ENCODE results near the gene MEI1. TPM values are rescaled to one million over a fixed set of nuclear protein-coding genes. Genes with fewer than 3 reads are reported as not detected.

MEI1 gene
- total and polyA plus RNA-seq, 8 donors, result 1.5 to 7.9 (median 3.3) TPM

DNA sequence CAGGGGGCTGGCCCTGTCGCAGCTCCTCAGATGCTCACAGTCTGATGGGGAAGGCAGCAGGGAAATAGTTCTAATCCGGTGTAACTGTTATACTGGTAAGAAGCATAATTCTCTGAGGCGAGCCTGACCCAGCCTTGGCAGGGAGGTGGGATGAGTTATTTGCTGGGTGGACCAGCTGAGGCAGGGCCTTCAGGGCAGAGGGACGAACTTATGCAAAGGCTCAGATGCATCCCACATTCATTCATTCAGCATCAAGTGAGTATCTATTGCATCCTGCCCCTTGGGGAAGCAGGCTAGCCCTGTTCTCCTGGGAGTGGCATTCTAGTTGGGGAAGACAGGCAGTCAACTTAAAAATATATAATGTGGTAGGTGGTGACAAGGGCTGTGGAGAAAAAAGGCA lies 120.0 kb downstream of the MEI1 start:
- ATAC-seq, result no peak
- peaks cover 0 to 25% of the 10 kb centered on the region in 2 donors for H3K36me3 ChIP-seq
- H3K4me1 ChIP-seq, result no peaks in the 10 kb centered on the region
- TF ChIP-seq, protein P1, sequence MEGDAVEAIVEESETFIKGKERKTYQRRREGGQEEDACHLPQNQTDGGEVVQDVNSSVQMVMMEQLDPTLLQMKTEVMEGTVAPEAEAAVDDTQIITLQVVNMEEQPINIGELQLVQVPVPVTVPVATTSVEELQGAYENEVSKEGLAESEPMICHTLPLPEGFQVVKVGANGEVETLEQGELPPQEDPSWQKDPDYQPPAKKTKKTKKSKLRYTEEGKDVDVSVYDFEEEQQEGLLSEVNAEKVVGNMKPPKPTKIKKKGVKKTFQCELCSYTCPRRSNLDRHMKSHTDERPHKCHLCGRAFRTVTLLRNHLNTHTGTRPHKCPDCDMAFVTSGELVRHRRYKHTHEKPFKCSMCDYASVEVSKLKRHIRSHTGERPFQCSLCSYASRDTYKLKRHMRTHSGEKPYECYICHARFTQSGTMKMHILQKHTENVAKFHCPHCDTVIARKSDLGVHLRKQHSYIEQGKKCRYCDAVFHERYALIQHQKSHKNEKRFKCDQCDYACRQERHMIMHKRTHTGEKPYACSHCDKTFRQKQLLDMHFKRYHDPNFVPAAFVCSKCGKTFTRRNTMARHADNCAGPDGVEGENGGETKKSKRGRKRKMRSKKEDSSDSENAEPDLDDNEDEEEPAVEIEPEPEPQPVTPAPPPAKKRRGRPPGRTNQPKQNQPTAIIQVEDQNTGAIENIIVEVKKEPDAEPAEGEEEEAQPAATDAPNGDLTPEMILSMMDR (IDR thresholded peaks at IDR 0.05), result no peak
- intact Hi-C loops (cut with DNase I), result no loop called here
- no peaks in the 10 kb centered on the region for H3K9me3 ChIP-seq
- H3K27ac ChIP-seq, result no peak overlapping the region
- no peaks in the 10 kb centered on the region for H3K27me3 ChIP-seq
- no peak overlapping the region for H3K4me3 ChIP-seq
- no peak for DNase-seq

DNA sequence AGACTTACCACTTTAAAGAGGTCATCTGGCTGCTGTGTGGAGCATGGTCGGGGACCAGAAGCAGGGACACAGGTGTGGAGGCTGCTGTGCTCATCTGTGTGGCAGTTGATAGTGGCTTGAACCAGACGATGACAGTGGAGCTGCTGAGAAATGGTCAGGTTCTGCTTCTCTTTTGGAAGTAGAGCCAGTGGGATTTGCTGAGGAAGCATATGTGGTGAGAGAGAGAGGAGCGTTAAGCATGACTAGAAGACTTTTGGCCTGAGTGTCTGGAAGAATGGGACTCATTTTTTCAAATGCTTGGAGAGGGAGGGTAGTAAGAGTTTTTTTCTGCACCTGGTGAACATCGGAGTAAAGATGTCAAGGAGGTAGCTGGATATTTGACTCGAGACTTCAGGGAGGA lies 121.1 kb downstream of the MEI1 start:
- Histone ChIP-seq H3K4me1 (peaks cover 3% of the 10 kb centered on the region in 2 donors), H3K4me3 (no peak overlapping the region), H3K9me3 (no peaks in the 10 kb centered on the region), H3K36me3 (peaks cover 0 to 22% of the 10 kb centered on the region in 2 donors), H3K27ac (no peak overlapping the region), H3K27me3 (no peaks in the 10 kb centered on the region)
- no peak for DNase-seq
- ATAC-seq, result no peak
- TF ChIP-seq, protein P1 (IDR thresholded peaks at IDR 0.05), result no peak
- intact Hi-C loops (cut with DNase I), result loop anchor here in 1 of 2 donors (10.0 kb wide), 1 partner anchor 124 kb away; the partner anchor contains the start of gene CENPM

GRCh38 chr22:41821471-41822316 lies 122.4 kb downstream of the MEI1 start:
- no peaks in the 10 kb centered on the region for H3K9me3 ChIP-seq
- TF ChIP-seq, protein P1 (IDR thresholded peaks at IDR 0.05), result no peak
- no peaks in the 10 kb centered on the region for H3K27me3 ChIP-seq
- ATAC-seq (no peak), DNase-seq (no peak)
- H3K36me3 ChIP-seq, result peaks cover 0 to 26% of the 10 kb centered on the region in 2 donors
- H3K27ac ChIP-seq, result no peak overlapping the region
- H3K4me3 ChIP-seq, result no peak overlapping the region
- peaks cover 9 to 13% of the 10 kb centered on the region in 2 donors for H3K4me1 ChIP-seq
- intact Hi-C loops (cut with DNase I), result loop anchor here in 1 of 2 donors (10.0 kb wide), 1 partner anchor 123 kb away; the partner anchor contains the start of gene CENPM

GRCh38 chr22:41822317-41823057 lies 123.2 kb downstream of the MEI1 start:
- intact Hi-C loops (cut with DNase I), result loop anchor here in 1 of 2 donors (10.0 kb wide), 1 partner anchor 122 kb away; the partner anchor contains the start of gene CENPM
- peaks cover 0 to 24% of the 10 kb centered on the region in 2 donors for H3K36me3 ChIP-seq
- ATAC-seq, result peak; percentile 71
- H3K4me3 ChIP-seq, result no peak overlapping the region
- no peaks in the 10 kb centered on the region for H3K9me3 ChIP-seq
- H3K27ac ChIP-seq, result no peak overlapping the region
- no peaks in the 10 kb centered on the region for H3K27me3 ChIP-seq
- H3K4me1 ChIP-seq, result peaks cover 9 to 13% of the 10 kb centered on the region in 2 donors
- TF ChIP-seq, protein P1 (IDR thresholded peaks at IDR 0.05), result peak; percentile 31 to 36
- DNase-seq, result no peak

- Histone ChIP-seq H3K36me3 (peaks cover 0 to 18% of the 10 kb centered on the region in 2 donors), H3K27me3 (no peaks in the 10 kb centered on the region), H3K27ac (no peak overlapping the region), H3K4me3 (no peak overlapping the region), H3K9me3 (no peaks in the 10 kb centered on the region), H3K4me1 (peaks cover 9 to 13% of the 10 kb centered on the region in 2 donors)
- TF ChIP-seq, protein P1 (IDR thresholded peaks at IDR 0.05), result no peak
- ATAC-seq (no peak), DNase-seq (no peak)
- intact Hi-C loops (cut with DNase I), result loop anchor here in 1 of 2 donors (10.0 kb wide), 1 partner anchor 121 kb away; the partner anchor contains the start of gene CENPM
These were observed 124.5 kb downstream of the MEI1 start for GRCh38 chr22:41823797-41824196.

Data from left lung (tissue), 10 donors.